Kidney tubule cell (primary cell): ENCODE measurements around the gene MAP3K9.
A peak's percentile ranks its signal among the peaks of the same experiment; 100 is the strongest.
"Not testable (repeated sequence)": the region's sequence is repeated elsewhere in the genome, so short reads cannot be mapped to it uniquely, and the experiment has no call there.

ENCODE experiments used
- DNase-seq: peaks from one replicate; pipeline ENCODE4 v3.0.0-alpha.2; 2018; ENCODE audit warnings: low spot score

Gene MAP3K9

GRCh38 chr14:70724110-70724509 lies 85.2 kb downstream of the MAP3K9 start:
- no peak for DNase-seq

DNA sequence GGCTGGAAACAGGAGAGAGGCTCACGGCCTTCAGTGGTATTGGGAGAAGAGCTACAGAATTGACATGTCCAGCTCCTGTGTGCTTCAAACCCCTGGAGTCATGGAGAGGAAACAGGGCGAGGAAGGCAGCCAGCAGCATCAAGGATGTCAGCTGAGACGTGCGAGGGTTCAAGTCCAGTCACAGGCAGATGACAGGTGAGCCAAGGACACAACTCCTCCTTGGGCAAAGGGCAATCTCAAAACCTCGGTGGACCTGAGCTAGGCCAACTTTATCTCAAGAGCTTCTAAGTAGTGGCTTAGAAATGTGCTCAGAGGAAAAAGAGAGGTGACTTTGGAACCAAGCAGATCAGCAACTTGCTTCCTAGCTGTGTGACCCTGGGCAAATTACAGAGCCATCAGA lies 86.0 kb downstream of the MAP3K9 start:
- DNase-seq: no peak

DNA sequence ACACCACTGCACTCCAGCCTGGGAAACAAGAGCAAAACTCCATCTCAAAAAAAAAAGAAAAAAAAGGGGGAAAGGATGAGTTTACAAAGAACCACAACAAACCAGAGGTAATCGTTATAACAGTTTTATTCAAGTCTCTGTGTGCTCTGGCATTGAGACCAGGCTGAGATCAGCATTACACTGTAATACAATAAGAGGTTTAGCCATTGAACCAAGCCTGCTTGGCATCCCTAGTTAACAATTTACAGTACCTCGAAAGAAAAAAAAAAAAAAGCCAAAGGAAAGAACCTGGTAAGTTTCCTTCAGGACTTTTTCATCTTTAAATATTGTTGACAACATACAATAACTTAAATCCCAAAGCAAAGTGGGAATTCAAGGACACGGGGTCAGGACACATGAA lies 86.9 kb downstream of the MAP3K9 start:
- peak; percentile 37 for DNase-seq

DNA sequence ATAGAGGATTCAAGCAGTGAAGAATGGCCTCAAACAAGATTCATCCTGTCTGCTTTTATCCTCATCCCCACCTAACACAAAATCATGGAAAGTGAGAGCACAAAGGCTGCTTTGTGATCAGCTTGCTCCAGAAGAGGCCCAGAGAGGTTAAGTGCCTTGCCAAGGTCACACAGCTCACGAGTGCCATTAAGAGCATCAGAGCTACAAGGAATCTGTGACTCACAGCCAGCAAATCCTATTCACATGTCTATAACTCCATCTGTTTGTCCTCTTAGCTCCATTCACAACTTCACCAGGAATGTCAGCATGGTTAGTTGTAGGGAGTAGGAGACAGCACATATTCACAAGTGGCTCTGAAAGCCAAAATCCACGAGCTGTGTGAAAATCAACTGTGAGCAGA lies 87.8 kb downstream of the MAP3K9 start:
- DNase-seq: peak; percentile 58

- DNase-seq: no peak
Observed at GRCh38 chr14:70718383-70719118, 90.8 kb downstream of the MAP3K9 start.

- DNase-seq: no peak
Observed at GRCh38 chr14:70716958-70717357, 92.4 kb downstream of the MAP3K9 start.

DNA sequence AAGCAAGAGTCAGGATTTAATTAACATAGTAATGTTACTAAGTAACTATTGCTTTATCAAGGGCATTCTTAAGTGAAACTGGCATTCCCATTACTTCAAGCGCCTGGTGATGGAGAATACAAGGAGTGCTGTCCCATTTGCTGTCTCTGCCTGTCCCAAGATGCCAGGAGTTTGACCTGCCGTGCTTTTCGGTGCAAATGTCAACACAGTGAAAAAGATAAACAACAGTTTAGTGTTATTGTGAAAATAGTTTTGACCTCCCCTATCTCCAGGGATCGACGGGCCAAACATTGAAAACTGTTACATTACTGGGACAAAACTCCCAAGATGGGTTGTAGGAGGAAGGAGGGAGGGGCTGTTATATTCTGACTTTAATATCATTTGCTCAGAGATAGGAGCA lies 92.8 kb downstream of the MAP3K9 start:
- DNase-seq: no peak

DNA sequence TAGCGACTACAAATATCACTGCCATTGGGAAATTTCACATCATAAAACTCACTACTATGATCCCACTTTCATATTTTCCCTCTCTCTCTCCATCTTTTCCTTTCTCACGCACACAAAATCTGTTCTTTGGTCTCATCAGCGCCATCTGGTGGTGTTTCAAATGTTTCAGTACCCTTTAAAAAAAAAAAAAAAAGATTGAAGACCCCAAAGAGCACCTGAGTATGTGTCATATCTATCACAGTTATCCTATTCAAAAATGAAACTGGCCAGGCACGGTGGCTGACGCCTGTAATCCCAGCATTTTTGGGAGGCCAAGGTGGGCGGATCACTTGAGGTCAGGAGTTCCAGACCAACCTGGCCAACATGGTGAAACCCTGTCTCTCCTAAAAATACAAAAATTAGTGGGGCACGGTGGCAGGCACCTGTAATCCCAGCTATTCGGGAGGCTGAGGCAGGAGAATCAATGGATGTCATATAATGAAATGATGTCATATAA lies 95.2 kb downstream of the MAP3K9 start:
- peak; percentile 71 for DNase-seq

DNA sequence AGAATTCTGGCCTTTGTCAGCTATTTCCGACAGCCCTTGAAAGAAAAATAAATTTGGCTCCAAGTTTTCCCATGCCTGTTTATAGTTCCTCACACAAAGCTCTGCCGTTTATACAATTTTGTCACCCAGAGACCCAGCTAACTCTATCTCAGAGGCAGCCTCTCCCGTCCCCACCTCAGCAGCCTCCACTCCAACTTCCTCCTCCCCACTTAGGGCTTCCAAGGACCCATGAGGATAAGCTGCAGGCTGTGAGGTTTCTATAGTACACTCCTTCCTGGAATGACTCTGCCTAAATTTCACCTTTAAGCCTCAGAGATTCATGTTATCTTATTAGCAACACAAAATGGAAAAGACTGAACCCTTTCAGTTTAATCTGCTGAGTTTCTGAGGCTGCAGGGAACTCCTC lies 95.8 kb downstream of the MAP3K9 start:
- DNase-seq: no peak

- no peak for DNase-seq
Observed at GRCh38 chr14:70713096-70713495, 96.2 kb downstream of the MAP3K9 start.

DNA sequence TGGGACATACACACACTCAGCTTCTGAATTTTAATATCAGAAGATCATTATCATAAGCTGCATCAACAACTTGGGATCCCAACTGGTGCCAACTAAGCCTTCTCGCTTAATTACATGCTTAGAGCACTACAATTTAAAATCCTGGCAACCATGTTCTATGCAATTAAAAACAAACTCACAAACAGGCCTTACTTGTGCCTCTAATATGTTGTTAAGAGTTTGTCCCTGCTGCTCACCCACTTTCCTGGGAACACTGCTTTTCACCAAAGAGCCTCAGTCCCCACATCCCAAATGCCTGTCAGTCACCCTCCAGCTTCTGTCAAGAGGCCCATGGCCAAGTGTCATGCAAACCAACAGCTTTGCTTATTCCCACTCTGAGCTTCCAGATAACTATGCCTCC lies 97.9 kb downstream of the MAP3K9 start:
- no peak for DNase-seq

DNA sequence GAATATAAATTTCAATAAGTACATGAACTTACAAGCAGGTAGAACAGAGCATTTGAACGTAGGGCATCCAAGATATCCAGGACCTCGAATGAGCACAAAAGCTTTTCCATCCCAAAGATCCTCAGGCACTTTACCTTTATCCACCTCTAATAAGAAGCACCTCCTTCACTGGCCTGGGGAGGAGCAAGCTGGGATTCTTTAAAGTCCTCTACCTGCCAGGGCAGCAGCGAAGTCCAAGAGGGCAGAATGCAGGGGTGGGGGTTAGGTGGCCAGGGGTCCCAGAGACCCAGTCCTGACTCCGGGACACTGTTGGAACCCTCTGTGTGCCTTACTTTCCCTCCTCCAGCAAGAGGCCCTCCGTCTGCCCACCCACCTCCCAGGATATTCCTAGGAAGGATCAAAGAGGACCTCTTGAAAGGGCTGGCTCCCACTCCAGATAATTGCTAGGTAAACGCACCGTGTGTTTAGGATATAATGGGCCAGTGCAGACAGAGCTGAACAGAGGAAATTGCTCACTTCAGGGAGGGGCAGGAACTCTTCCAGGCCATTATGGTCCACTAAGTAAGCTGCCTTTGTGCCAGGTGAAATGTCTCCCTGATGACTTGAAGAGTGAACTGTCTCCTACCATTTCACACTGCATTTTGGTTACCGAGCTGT lies 99.5 kb downstream of the MAP3K9 start:
- peak; percentile 43 for DNase-seq

DNA sequence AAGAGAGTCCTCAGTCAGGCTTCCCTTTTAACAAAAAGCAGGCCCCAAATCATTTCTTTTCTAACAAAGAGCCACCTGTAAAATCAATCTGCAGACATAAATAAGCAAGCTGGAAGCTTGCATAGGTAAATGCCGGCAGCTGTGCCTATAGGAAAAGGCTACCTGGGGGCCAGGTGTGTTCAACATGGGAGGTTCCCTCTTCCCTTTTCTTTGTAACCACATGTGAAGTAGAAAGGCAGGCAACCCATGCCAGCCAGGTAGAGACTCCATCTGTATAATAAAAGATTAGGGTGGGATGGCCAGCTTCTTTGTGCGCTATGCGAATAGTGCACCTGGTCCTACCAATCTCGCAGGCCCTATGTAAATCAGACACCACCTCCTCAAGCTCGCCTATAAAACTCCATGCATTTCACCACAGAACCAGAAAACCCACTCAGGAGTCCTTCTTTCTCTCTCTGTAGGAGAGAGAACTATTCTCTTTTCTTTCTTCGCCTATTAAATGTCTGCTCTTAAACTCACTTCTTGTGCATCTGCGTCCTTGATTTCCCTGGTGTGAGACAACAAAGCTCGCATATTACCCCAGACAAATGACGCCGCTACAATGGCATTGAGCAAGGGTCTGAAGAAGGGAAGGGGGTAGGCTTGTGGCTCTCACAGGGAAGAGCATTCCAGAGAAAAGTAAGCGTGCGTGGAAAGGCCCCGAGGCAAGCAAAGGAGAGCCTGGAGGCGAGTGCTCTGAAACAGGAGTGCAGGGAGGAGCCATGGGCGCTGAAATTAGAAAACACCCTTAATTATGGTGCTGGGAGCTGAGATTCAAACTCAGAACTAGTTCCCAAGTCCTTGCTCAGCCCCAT lies 100.4 kb downstream of the MAP3K9 start:
- no peak for DNase-seq

DNA sequence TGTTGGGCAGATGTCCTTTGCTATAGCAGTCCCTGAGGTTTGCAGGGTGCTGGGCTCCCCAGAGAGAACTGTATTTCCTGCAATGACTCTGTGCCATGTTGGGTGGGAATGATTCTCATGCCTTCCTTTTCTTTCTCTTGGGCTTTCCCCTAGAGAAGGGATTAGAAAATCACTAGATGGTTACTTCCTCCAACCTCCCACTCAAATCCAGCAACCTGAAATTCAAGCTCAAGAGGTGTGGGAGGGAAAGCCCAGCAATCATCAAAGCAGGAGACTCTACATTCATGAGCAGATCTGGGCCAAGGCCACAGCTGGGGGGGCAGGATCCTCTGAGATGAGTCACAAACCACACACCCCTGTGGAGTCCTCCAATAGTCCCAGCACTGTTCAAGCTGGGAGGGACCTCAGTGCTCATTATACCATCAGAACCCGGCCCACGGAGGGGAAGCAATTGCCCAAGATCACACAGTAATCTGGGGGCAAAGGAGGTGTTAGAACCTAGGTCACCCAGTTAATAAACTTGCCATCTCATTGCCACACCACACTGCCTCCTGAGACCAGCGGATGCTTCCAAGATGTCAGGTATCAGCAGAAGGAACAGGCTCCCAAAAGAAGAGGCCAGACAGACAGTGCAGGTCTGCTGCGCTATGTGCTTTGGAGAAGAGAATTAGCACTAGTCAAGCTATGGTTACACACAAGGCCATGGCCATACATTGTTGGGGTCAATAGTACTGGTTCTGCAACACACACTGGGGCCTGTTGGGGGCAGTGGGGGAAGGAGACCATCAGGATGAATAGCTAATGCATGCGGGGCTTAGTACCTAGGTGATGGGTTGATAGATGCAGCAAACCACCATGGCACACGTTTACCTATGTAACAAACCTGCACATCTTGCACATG lies 101.9 kb downstream of the MAP3K9 start:
- DNase-seq: peak; percentile 95

DNA sequence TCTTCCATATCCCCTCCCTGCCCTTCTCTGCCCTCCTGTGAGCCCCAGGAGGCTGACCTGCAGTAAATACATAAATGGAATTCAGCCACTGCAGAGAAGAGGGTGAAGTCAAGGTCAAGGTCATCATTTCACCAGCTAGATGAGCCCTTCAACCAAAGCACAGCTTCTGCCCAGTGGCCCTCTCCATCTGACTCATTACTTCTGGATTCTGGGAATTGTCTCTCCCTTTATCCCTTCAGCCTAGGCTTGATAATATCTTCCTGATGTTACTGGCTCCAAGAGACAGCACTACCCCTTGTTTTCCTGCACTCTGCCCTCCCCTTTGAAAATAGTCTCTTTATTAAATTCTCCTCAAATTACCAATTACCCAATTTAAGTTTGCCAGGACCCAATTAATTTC lies 103.1 kb downstream of the MAP3K9 start:
- peak; percentile 34 for DNase-seq

- no peak for DNase-seq
Observed at GRCh38 chr14:70704960-70705359, 104.4 kb downstream of the MAP3K9 start.

DNA sequence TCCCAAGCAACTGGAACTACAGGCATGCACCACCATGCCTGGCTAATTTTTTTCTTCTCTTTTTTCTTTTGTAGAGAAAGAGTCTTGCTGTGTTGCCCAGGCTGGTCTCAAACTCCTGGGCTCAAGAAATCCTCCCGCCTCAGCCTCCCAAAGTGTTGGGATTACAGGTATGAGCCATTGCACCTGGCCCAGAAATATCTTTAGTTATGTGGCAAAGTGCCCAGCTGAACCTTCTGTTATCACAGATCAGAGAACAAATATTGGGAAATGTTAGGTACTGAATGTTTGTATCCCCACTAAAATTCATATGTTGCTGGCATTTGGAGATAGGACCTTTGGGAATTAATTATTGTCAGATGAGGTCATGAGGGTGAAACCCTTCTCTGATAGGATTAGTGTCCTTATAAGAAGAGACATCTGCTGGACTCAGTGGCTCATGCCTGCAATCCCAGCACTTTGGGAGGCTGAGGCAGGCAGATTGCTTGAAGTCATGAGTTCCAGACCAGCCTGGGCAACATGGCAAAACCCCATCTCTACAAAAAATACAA lies 105.6 kb downstream of the MAP3K9 start:
- not testable (repeated sequence) for DNase-seq

GRCh38 chr14:70702161-70702560 lies 107.2 kb downstream of the MAP3K9 start:
- peak; percentile 41 for DNase-seq

DNA sequence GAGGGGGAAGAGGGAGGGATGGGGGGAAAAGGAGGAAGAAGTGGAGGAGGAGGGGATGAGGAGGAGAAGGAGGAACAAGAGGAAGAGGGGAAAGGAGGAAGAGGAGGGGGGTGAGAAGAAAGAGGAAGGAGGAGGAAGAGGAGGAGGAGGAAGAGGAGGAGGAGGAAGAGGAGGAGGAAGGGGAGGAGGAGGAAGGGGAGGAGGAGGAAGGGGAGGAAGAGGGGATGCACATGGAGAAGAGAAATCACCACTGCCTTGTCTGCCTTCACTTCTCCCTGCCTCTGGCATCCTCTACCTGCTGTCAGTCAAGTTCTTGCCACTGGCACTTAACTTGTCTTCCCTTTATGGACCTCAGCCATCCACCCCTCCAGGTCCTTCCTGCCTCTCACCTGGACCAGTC lies 107.7 kb downstream of the MAP3K9 start:
- DNase-seq: no peak

- no peak for DNase-seq
Observed at GRCh38 chr14:70700955-70701585, 108.2 kb downstream of the MAP3K9 start.

GRCh38 chr14:70699646-70700045 lies 109.7 kb downstream of the MAP3K9 start:
- DNase-seq: no peak
